HUDEP-2 (cell line): ENCODE measurements around the gene TCEAL5.
"Not testable (repeated sequence)": the region's sequence is repeated elsewhere in the genome, so short reads cannot be mapped to it uniquely, and the experiment has no call there.

ENCODE experiments used
- DNase-seq, 76 experiments: peaks; one replicate each; lab custom pipeline; 2025; ENCODE audit not compliant: unreplicated experiment in 76 of 76; lab: John Stamatoyannopoulos, UW

Gene TCEAL5

GRCh38 chrX:103276581-103277002 is at the start of gene TCEAL5:
Gene TCEAL5, minus strand, starts transcription at chrX:103276750. Its CDS starts 2,187 bp downstream, at chrX:103274563.
- DNase-seq: no peak

- no peak for DNase-seq
Measured at GRCh38 chrX:103311399-103311780, 34.8 kb upstream of the TCEAL5 start.

GRCh38 chrX:103310555-103311398 is 34.2 kb upstream of the TCEAL5 start, which contains the start of gene BEX2:
Gene BEX2, minus strand, starts transcription at chrX:103310990. Its CDS starts 1,014 bp downstream, at chrX:103309976.
- peak in 27 of 76 experiments; percentile 0 to 53 (median 11) for DNase-seq

GRCh38 chrX:103309860-103310554 is 33.5 kb upstream of the TCEAL5 start:
- no peak for DNase-seq

GRCh38 chrX:103305666-103306065 is 29.1 kb upstream of the TCEAL5 start:
- DNase-seq: not testable (repeated sequence)

- DNase-seq: no peak
Measured at GRCh38 chrX:103304705-103305104, 28.2 kb upstream of the TCEAL5 start.

GRCh38 chrX:103293118-103293517 is 16.6 kb upstream of the TCEAL5 start:
- DNase-seq: no peak

- DNase-seq: no peak
Measured at GRCh38 chrX:103279624-103280023, 3.1 kb upstream of the TCEAL5 start.

- DNase-seq: no peak
Measured at GRCh38 chrX:103275947-103276567, 493 bp downstream of the TCEAL5 start.

- no peak for DNase-seq
Measured at GRCh38 chrX:103274284-103274683, 2.3 kb downstream of the TCEAL5 start.

GRCh38 chrX:103258275-103258674 is 18.3 kb downstream of the TCEAL5 start:
- DNase-seq: no peak

- no peak for DNase-seq
Measured at GRCh38 chrX:103256651-103257050, 19.9 kb downstream of the TCEAL5 start.

GRCh38 chrX:103254921-103255493 is 21.5 kb downstream of the TCEAL5 start, which contains the start of gene TCEAL8:
Gene TCEAL8, minus strand, starts transcription at chrX:103255155. Its CDS starts 1,176 bp downstream, at chrX:103253979.
- peak in 62 of 76 experiments; percentile 1 to 58 (median 26) for DNase-seq

- peak in 3 of 76 experiments; percentile 0 to 2 (median 2) for DNase-seq
Measured at GRCh38 chrX:103254171-103254824, 22.3 kb downstream of the TCEAL5 start.

GRCh38 chrX:103253608-103254007 is 22.9 kb downstream of the TCEAL5 start:
- peak in 11 of 76 experiments; percentile 0 to 33 (median 1) for DNase-seq

- no peak for DNase-seq
Measured at GRCh38 chrX:103250977-103251376, 25.6 kb downstream of the TCEAL5 start.

- DNase-seq: no peak
Measured at GRCh38 chrX:103249805-103250204, 26.7 kb downstream of the TCEAL5 start.

GRCh38 chrX:103248553-103248952 is 28.0 kb downstream of the TCEAL5 start:
- peak in 8 of 76 experiments; percentile 0 to 25 (median 12) for DNase-seq

GRCh38 chrX:103240155-103240554 is 36.4 kb downstream of the TCEAL5 start:
- DNase-seq: no peak

- no peak for DNase-seq
Measured at GRCh38 chrX:103236296-103236695, 40.3 kb downstream of the TCEAL5 start.
